Measurements from ENCODE around the gene RNF225. TPM values are rescaled to one million over a fixed set of nuclear protein-coding genes. Genes with fewer than 3 reads are reported as not detected.
A peak's percentile ranks its signal among the peaks of the same experiment; 100 is the strongest.
"Not testable (repeated sequence)": the region's sequence is repeated elsewhere in the genome, so short reads cannot be mapped to it uniquely, and the experiment has no call there.

Gene RNF225
- total RNA-seq: under 1 TPM in 1 of 2 experiments, not detected in 1; 0.32 TPM

DNA sequence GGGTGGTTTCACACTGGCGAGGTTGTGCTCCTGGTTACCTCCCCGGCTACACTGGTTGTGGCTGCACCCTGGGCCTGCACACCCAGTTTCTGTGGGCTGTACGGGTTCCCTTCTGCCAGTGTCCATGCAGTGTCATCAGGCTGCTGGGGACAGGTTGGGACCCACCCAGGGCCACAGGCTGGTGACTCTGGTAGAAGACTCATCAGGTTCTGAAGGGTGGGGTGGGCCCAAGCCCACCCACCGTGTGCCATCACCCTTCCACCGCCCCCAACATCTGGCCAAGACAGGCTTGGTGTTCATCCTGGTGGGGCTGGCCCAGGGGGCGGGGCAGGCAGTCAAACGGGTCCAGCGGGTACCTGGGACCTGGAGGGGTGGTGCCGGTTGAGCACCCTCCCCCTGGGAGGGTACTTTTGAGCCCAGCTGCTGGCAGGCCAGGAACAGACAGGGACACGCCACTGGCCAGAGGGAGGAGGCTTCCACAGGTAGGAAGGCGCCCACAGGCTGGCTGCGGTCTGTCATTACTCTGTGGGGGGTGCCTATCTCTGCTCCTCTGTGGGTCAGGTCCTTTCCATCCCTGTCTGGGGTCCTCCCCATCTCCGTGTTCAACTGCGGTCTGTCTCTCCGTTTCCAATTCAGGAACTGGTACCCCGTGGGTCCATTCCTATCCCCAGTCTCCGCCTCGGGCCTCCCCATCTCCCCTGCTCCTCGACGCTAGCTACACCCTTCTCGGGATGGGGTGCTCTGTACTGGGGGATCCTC is at the start of gene RNF225:
RNF225 (plus strand) TSS at position 437 of the 759 bp plus-strand sequence. CDS start 434 bp downstream, outside the sequence.
- H3K36me3 Mint-ChIP-seq (ENCODE audit: low read depth): peaks cover 38% of the 10 kb centered on the region
- H3K9me3 Mint-ChIP-seq: no peaks in the 10 kb centered on the region
- peaks cover 26% of the 10 kb centered on the region for H3K4me1 Mint-ChIP-seq (ENCODE audit: low read depth)
- no peak within 1 kb of the TSS for H3K27ac Mint-ChIP-seq
- CTCF ChIA-PET: no interaction called here
- no peak for DNase-seq
- intact Hi-C loops (cut with micrococcal nuclease): no loop called here
- H3K4me3 Mint-ChIP-seq: no peak within 1 kb of the TSS
- H3K27me3 Mint-ChIP-seq (ENCODE audit: low read depth): peaks cover 11% of the 10 kb centered on the region

GRCh38 chr19:58346961-58347929 is 48.2 kb upstream of the RNF225 start:
- Mint-ChIP-seq H3K27me3 (ENCODE audit: low read depth) (peaks cover 5% of the 10 kb centered on the region), H3K27ac (peak overlapping the region; percentile 21), H3K36me3 (ENCODE audit: low read depth) (peaks cover 6% of the 10 kb centered on the region), H3K4me3 (peak overlapping the region; percentile 87), H3K9me3 (peaks cover 1% of the 10 kb centered on the region), H3K4me1 (ENCODE audit: low read depth) (peaks cover 23% of the 10 kb centered on the region)
- intact Hi-C loops (cut with micrococcal nuclease): loop anchor here (1.0 kb wide), 1 partner anchor 15 kb away; the partner anchor contains the start of gene ZNF497
- DNase-seq: peak; percentile 69
- CTCF ChIA-PET: no interaction called here

GRCh38 chr19:58348080-58348479 is 47.4 kb upstream of the RNF225 start:
- DNase-seq; intact Hi-C loops (cut with micrococcal nuclease); H3K9me3 Mint-ChIP-seq; H3K27me3 Mint-ChIP-seq (ENCODE audit: low read depth); H3K36me3 Mint-ChIP-seq (ENCODE audit: low read depth); H3K27ac Mint-ChIP-seq: not testable (repeated sequence)
- CTCF ChIA-PET: interaction anchor here (0.6 to 0.7 kb wide), 2 partner anchors 120 to 129 kb away, joined by 3 to 4 read pairs; no protein-coding TSS in a partner anchor
- Mint-ChIP-seq H3K4me3 (peak overlapping the region; percentile 87), H3K4me1 (ENCODE audit: low read depth) (peaks cover 23% of the 10 kb centered on the region)

- H3K4me3 Mint-ChIP-seq: no peak overlapping the region
- CTCF ChIA-PET: no interaction called here
- intact Hi-C loops (cut with micrococcal nuclease): no loop called here
- H3K27ac Mint-ChIP-seq: no peak overlapping the region
- no peaks in the 10 kb centered on the region for H3K9me3 Mint-ChIP-seq
- H3K4me1 Mint-ChIP-seq (ENCODE audit: low read depth): peaks cover 23% of the 10 kb centered on the region
- DNase-seq: no peak
- peaks cover 9% of the 10 kb centered on the region for H3K36me3 Mint-ChIP-seq (ENCODE audit: low read depth)
- H3K27me3 Mint-ChIP-seq (ENCODE audit: low read depth): peaks cover 5% of the 10 kb centered on the region
These were observed 45.9 kb upstream of the RNF225 start for GRCh38 chr19:58349590-58349989.

DNA sequence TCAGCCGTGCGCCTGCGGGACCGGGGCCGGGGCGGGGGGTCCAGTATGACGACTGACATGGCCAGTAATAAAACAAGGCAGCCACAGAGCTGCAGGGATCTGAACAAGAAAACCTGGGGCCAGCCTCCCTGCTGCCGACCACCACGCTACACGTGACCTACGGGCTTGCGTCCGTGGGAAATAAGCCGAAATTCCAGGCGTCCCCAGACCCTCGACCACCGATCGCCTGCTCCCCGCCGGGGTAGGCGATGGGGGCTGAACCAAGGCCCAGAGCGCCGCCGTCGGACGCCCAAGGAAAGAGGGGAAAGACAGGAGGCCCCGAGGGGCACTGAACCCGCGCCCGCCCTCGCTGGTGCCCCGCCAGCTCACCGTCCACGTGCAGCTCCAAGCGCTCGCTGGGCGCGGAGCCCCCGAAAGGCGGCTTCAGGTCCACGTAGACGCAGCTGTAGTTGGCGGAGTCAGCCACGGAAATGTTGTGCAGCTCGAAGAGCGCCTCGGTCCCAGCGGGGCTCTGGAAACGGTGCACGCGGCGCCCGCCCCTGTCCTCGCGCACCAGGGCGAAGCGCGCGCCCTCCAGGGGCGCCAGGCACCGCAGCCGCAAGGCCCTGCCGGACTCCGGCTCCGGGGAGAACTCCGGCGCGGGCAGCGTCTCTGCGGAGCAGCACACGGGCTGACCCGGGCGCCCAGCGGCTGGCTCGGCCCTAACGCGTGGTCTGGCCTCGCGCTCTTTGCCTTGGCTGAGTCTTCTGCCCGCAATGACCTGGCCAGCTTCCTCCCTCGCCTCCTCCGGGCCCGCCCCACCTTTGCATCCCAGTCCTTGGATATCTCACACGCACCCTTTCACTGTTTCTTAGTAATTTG is 45.2 kb upstream of the RNF225 start:
- H3K27me3 Mint-ChIP-seq (ENCODE audit: low read depth): peaks cover 5% of the 10 kb centered on the region
- no peak overlapping the region for H3K4me3 Mint-ChIP-seq
- H3K4me1 Mint-ChIP-seq (ENCODE audit: low read depth): peaks cover 25% of the 10 kb centered on the region
- intact Hi-C loops (cut with micrococcal nuclease): no loop called here
- CTCF ChIA-PET: no interaction called here
- peaks cover 9% of the 10 kb centered on the region for H3K36me3 Mint-ChIP-seq (ENCODE audit: low read depth)
- H3K27ac Mint-ChIP-seq: no peak overlapping the region
- no peaks in the 10 kb centered on the region for H3K9me3 Mint-ChIP-seq
- DNase-seq: no peak

DNA sequence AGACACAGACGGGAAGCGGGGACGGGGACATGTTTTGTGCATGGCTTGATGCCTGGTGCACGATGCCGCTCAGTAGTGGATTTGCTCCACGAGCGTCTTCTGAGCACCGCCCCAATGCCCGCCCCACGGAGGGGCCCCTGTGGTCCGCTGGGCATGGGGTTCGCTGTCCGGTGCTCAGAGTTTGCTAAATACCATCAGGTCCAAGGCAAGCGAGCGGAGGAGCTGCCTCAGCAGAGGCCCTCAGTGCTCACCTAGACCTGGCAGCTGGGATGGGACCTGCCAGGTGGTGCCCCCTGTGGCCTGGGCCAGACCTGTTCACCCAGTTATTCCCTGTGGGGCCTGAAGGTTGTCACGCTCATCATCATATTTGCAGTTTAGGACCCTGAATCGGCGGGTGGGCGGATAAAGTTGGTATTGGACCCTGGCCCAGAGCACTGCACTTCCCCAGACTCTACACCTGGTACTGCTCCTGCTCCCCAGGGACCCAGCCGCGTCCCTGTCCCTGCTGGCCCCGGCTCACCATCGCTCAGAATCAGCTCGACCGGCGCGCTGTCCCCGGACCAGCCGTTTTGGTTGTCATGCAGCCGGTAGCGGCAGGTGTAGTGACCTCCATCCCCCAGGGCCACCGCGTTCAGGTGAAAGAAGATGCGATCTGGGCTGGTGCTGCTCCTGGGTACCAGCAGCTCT is 44.4 kb upstream of the RNF225 start:
- CTCF ChIA-PET: no interaction called here
- H3K36me3 Mint-ChIP-seq (ENCODE audit: low read depth): peaks cover 9% of the 10 kb centered on the region
- no peak for DNase-seq
- peaks cover 25% of the 10 kb centered on the region for H3K4me1 Mint-ChIP-seq (ENCODE audit: low read depth)
- no peak overlapping the region for H3K27ac Mint-ChIP-seq
- intact Hi-C loops (cut with micrococcal nuclease): no loop called here
- H3K4me3 Mint-ChIP-seq: no peak overlapping the region
- no peaks in the 10 kb centered on the region for H3K9me3 Mint-ChIP-seq
- H3K27me3 Mint-ChIP-seq (ENCODE audit: low read depth): peaks cover 5% of the 10 kb centered on the region

GRCh38 chr19:58351558-58351878 is 43.9 kb upstream of the RNF225 start:
- Mint-ChIP-seq H3K27me3 (ENCODE audit: low read depth) (peaks cover 5% of the 10 kb centered on the region), H3K36me3 (ENCODE audit: low read depth) (peaks cover 9% of the 10 kb centered on the region), H3K4me3 (no peak overlapping the region), H3K9me3 (no peaks in the 10 kb centered on the region), H3K27ac (no peak overlapping the region), H3K4me1 (ENCODE audit: low read depth) (peaks cover 28% of the 10 kb centered on the region)
- CTCF ChIA-PET: no interaction called here
- no peak for DNase-seq
- intact Hi-C loops (cut with micrococcal nuclease): no loop called here

- no peaks in the 10 kb centered on the region for H3K9me3 Mint-ChIP-seq
- H3K4me3 Mint-ChIP-seq: no peak overlapping the region
- CTCF ChIA-PET: no interaction called here
- intact Hi-C loops (cut with micrococcal nuclease): no loop called here
- no peak for DNase-seq
- peaks cover 27% of the 10 kb centered on the region for H3K4me1 Mint-ChIP-seq (ENCODE audit: low read depth)
- H3K36me3 Mint-ChIP-seq (ENCODE audit: low read depth): peaks cover 9% of the 10 kb centered on the region
- no peak overlapping the region for H3K27ac Mint-ChIP-seq
- H3K27me3 Mint-ChIP-seq (ENCODE audit: low read depth): peaks cover 5% of the 10 kb centered on the region
These were observed 43.3 kb upstream of the RNF225 start for GRCh38 chr19:58351990-58352755.

- CTCF ChIA-PET: no interaction called here
- H3K4me1 Mint-ChIP-seq (ENCODE audit: low read depth): peaks cover 26% of the 10 kb centered on the region
- H3K4me3 Mint-ChIP-seq: no peak within 1 kb of the TSS
- no peaks in the 10 kb centered on the region for H3K9me3 Mint-ChIP-seq
- DNase-seq: no peak
- peaks cover 5% of the 10 kb centered on the region for H3K27me3 Mint-ChIP-seq (ENCODE audit: low read depth)
- intact Hi-C loops (cut with micrococcal nuclease): no loop called here
- peaks cover 9% of the 10 kb centered on the region for H3K36me3 Mint-ChIP-seq (ENCODE audit: low read depth)
- H3K27ac Mint-ChIP-seq: no peak within 1 kb of the TSS
These were observed 42.4 kb upstream of the RNF225 start, which contains the start of gene A1BG for GRCh38 chr19:58352760-58353671. A1BG (minus strand) TSS chr19:58353492; CDS start chr19:58353437, 55 bp downstream.

DNA sequence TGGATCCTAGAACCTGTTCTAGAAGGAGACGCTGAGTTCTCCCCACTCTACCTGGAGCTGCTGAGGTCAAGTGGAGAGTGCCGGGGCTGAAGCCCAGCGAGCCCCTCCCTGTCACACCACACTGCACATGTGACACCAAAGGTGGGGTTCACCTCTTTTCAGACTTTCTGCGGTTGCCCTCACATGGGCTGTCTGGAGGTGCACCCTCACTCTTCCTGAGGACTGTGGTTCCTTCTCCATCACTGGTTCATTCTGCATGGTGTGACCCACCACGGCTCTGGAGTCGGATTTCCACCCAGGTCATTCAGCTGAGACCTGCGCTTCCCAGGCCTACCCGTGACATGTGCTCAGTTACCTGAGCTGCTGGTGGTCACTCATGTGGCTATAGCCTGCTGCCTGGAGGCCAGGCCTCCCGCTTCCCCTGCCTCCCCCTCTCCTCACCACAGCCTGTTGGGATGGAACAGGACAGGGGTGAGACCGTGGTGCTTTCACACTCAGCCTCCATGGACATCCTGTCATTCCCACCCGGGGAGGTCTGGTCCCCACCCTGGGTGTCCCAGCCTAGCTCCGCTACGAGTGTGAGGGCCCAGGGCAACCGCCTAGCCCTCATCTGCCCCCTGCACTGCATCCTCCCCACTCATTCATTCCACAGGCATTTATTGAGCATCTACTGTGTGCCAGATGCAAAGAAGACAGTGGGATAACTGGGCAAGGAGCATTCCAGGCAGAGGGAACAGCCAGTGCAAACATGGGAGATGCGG is 41.6 kb upstream of the RNF225 start:
- peaks cover 9% of the 10 kb centered on the region for H3K36me3 Mint-ChIP-seq (ENCODE audit: low read depth)
- peaks cover 20% of the 10 kb centered on the region for H3K4me1 Mint-ChIP-seq (ENCODE audit: low read depth)
- no peak for DNase-seq
- no peak overlapping the region for H3K4me3 Mint-ChIP-seq
- no peaks in the 10 kb centered on the region for H3K9me3 Mint-ChIP-seq
- H3K27me3 Mint-ChIP-seq (ENCODE audit: low read depth): peaks cover 5% of the 10 kb centered on the region
- CTCF ChIA-PET: no interaction called here
- intact Hi-C loops (cut with micrococcal nuclease): no loop called here
- H3K27ac Mint-ChIP-seq: no peak overlapping the region

Data from activated naive CD4-positive, alpha-beta T cell treated with anti-CD3 and anti-CD28 coated beads for 36 hours (primary cell).